Heart right ventricle (tissue), 16 donors: ENCODE results near the gene FOSB. TPM values are rescaled to one million over a fixed set of nuclear protein-coding genes. Genes with fewer than 3 reads are reported as not detected.

Source experiments
- ATAC-seq, 8 donors: fragments of 200-7000 bp; cut with Tn5 transposase; one replicate each; pipeline ENCODE4 v1.9.1; 2020; ENCODE audit warnings: mild to moderate bottlenecking in 8 of 8, moderate library complexity in 8 of 8, moderate number of reproducible peaks in 1 of 8
- DNase-seq, 2 donors: peaks; one replicate each; pipeline ENCODE4 v3.0.0-alpha.2; 2020
- H3K27ac ChIP-seq, 10 donors: fragments of 200-600 bp; sonication (generic) in 2 of 10; one replicate each; pipeline versions ENCODE4 v1.5.0 to v1.8.0; 2020 to 2022; ENCODE audit warnings: mild to moderate bottlenecking in 3 of 10
- H3K27me3 ChIP-seq, 7 donors: fragments of 200-600 bp; one replicate each; pipeline ENCODE4 v1.8.0; 2021 to 2022; ENCODE audit warnings: mild to moderate bottlenecking in 2 of 7
- H3K36me3 ChIP-seq, 9 donors: fragments of 200-600 bp; sonication (generic) in 1 of 9; one replicate each; pipeline versions ENCODE4 v1.5.0 to v1.8.0; 2020 to 2022; ENCODE audit warnings: mild to moderate bottlenecking in 2 of 9
- H3K4me1 ChIP-seq, 9 donors: fragments of 200-600 bp; sonication (generic) in 1 of 9; one replicate each; pipeline versions ENCODE4 v1.5.0 to v1.8.0; 2020 to 2022; ENCODE audit warnings: mild to moderate bottlenecking in 4 of 9
- H3K4me3 ChIP-seq, 10 donors: fragments of 200-600 bp; sonication (generic) in 2 of 10; one replicate each; pipeline versions ENCODE4 v1.5.0 to v1.8.0; 2020 to 2022; ENCODE audit warnings: mild to moderate bottlenecking in 7 of 10, moderate library complexity in 2 of 10
- H3K9me3 ChIP-seq, 11 donors: fragments of 200-600 bp in 10 of 11; sonication (generic) in 2 of 11; one replicate each; pipeline versions ENCODE4 v1.5.0 to v1.8.0; 2013 to 2022; ENCODE audit warnings: mild to moderate bottlenecking in 2 of 11, control low read depth in 1 of 11, moderate library complexity in 1 of 11
- CTCF ChIP-seq, 9 donors: fragments of 200-600 bp; sonication (generic) in 2 of 9; IDR thresholded peaks; one replicate each; pipeline versions ENCODE4 v1.5.0 to v1.8.0; 2021 to 2022; ENCODE audit warnings: antibody characterized with exemption in 9 of 9, mild to moderate bottlenecking in 5 of 9, moderate library complexity in 1 of 9
- WGBS, 2 donors: extraction: QIAGEN DNeasy Blood & Tissue Kit; methylation state at CpG; one replicate each; pipeline ENCODE4 v1.1.7; 2013; ENCODE audit warnings: inconsistent platforms in 1 of 2; 5-methylcytosine and 5-hydroxymethylcytosine counted together
- intact Hi-C, 10 donors: fragments of 100-400 bp; cut with DNase I; formaldehyde crosslinking; loops; one replicate each; pipeline versions ENCODE4 v1.11.1 to v1.14.2; 2022
- polyA plus RNA-seq, 2 donors: library from polyadenylated mRNA; stranded (reverse); fragments of 200-250 nt; gene quantifications; one replicate each; pipeline ENCODE4 v1.2.3, GENCODE V29; 2013
- total RNA-seq, 10 donors: library from RNA; stranded (reverse); fragmentation: NEBNext Ultra II Directional in 3 of 10; extraction: Animal tissue kit (Norgen Biotek cat#: 25700) in 3 of 10; gene quantifications; one replicate each; pipeline versions ENCODE4 v1.2.1 to v1.2.4, GENCODE V29; 2021 to 2023
- donor health status: Arrhythmogenic right ventricular cardiomyopathy.
- donor health status: ischemic (EF 13 %, LVEDD 7.1; RV severe dilation, severe dysfunction).
- donor health status: healthy with polysubstance abuse.
- donor health status: DM: no; HTN: yes; CAD: no.
- donor health status: DM: no; HTN: no; CAD: no.
- donor health status: ischemic (EF 25% LVEDD 6.9; RV normal size, moderate dysfunction).
- donor health status: ischemic (EF 25% LVEDD 5.7; RV mildly dilated, moderate dysfunction).
- donor health status: healthy.
- donor health status: DM: yes; HTN: yes; CAD: no.
- donor health status: Ischemic cardiomyopathy.
- donor health status: ischemic (EF 35%, LVEDD 5.7; RV mildly dilated, moderate dysfunction).
- donor health status: nonischemic (EF 11% LVEDD 7.7; RV severe dilation, severe dysfunction).
- donor health status: DM: yes; HTN: yes; CAD: no.
- donor health status: PGD.
- donor health status: ischemic (EF 29% LVEDD 5.4; RV normal size, mild dysfunction).
- donor health status: nonischemic (EF 23%, LVEDD 6.1; RV moderate dilation, normal function).

Gene FOSB
- total and polyA plus RNA-seq, 12 donors = 0.39 to 54.5 (median 4.8) TPM

DNA sequence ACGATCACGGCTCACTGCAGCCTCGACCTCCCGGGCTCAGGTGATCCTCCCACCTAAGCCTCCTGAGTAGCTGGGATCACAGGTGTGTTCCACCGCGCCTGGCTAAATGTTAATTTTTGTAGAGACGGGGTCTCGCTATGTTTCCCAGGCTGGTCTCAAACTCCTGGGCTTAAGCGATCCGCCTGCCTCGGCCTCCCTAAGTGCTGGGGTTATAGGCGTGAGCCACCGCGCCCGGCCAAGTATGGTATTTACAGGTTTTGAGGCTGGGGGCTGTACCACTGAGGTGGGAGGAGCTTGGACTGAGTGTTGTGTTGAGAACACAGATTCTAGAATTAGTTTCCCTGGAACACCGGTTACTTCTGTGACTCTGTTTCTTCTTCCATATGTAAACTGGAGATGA is 30.0 kb downstream of the FOSB start:
- intact Hi-C loops = loop anchor here in 3 of 10 donors (10.0 kb wide), 1 partner anchor 147 kb away; no protein-coding TSS in a partner anchor
- Histone ChIP-seq H3K4me3 (no peak overlapping the region), H3K4me1 (peaks cover 10 to 68% (median 43%) of the 10 kb centered on the region in 9 donors), H3K27me3 (peaks cover 0 to 50% (median 24%) of the 10 kb centered on the region in 7 donors), H3K9me3 (no peaks in the 10 kb centered on the region), H3K27ac (no peak overlapping the region), H3K36me3 (no peaks in the 10 kb centered on the region)
- WGBS, 2 donors = 29 to 34% methylated on average over 16 of the region's 16 CpGs
- TF ChIP-seq CTCF (IDR thresholded peaks at IDR 0.05) = no peak
- ATAC-seq = no peak
- no peak for DNase-seq

- Histone ChIP-seq H3K36me3 (no peaks in the 10 kb centered on the region), H3K4me3 (peak within 1 kb of the TSS in 9 of 10 donors; percentile 19 to 86 (median 72)), H3K4me1 (peaks cover 6 to 65% (median 37%) of the 10 kb centered on the region in 9 donors), H3K9me3 (no peaks in the 10 kb centered on the region), H3K27ac (peak within 1 kb of the TSS in 2 of 10 donors; percentile 41 to 60), H3K27me3 (peaks cover 0 to 44% (median 24%) of the 10 kb centered on the region in 7 donors)
- TF ChIP-seq CTCF (IDR thresholded peaks at IDR 0.05) = peak in 4 of 9 donors; percentile 21 to 36 (median 28)
- peak in 1 of 8 donors; percentile 4 for ATAC-seq
- no peak for DNase-seq
- 2% methylated on average over 76 to 89 of the region's 89 CpGs for WGBS, 2 donors
- intact Hi-C loops = loop anchor here in 3 of 10 donors (10.0 kb wide), 1 partner anchor 146 kb away; no protein-coding TSS in a partner anchor
Observed at GRCh38 chr19:45498411-45499195, 30.8 kb downstream of the FOSB start, which contains the start of gene PPM1N. Gene PPM1N, plus strand, starts transcription at chr19:45498443. Its CDS starts 30 bp downstream, at chr19:45498473.

DNA sequence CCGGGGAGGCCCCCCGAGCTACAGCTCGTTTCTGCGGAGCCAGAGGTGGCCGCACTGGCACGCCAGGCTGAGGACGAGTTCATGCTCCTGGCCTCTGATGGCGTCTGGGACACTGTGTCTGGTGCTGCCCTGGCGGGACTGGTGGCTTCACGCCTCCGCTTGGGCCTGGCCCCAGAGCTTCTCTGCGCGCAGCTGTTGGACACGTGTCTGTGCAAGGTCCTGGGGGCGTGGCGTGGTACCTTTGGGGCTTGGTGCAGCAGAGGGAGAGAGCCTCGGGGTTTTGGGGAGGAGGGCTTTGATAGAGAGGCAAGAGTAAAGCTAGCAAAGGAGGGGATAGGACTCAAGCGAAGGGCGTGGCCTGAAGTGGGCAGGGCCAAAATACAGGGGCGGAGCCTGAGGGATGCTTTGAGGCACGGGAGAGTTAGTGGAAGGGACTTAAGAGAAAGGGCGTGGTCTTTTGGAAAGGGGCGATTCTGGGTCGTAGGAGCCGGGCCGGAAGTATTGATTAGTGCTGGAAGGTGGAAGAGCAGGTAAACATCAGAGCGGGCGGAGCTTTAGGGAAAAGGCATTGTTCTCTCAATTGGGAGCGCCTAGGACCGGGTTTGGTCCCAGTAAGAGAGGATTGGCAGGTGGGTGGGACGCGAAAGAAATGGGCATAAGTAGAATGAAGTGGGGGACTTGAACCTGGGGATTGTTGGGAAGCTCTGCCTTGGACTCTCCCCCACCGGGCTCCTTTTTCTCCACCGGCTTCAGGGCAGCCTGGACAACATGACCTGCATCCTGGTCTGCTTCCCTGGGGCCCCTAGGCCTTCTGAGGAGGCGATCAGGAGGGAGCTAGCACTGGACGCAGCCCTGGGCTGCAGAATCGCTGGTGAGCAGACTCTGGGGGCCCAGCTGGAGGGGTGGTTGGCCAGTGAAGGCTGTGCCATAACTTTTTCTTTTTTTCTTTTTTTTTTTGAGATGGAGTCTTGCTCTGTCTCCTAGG is 31.7 kb downstream of the FOSB start:
- WGBS, 2 donors = 7 to 11% methylated on average over 37 of the region's 37 CpGs
- peak overlapping the region in 1 of 10 donors; percentile 44 for H3K27ac ChIP-seq
- intact Hi-C loops = loop anchor here in 3 of 10 donors (10.0 kb wide), 1 partner anchor 145 kb away; no protein-coding TSS in a partner anchor

More for the DNA sequence above, 31.7 kb downstream of the FOSB start:
- ATAC-seq (peak in 2 of 8 donors; percentile 2 to 29), DNase-seq (peak in 1 of 2 donors; percentile 45)
- H3K4me3 ChIP-seq = peak overlapping the region in 7 of 10 donors; percentile 2 to 43 (median 18)
- H3K9me3 ChIP-seq = no peaks in the 10 kb centered on the region
- H3K27me3 ChIP-seq = peaks cover 0 to 44% (median 24%) of the 10 kb centered on the region in 7 donors
- peaks cover 4 to 62% (median 34%) of the 10 kb centered on the region in 9 donors for H3K4me1 ChIP-seq
- no peak for TF ChIP-seq CTCF (IDR thresholded peaks at IDR 0.05)
- H3K36me3 ChIP-seq = no peaks in the 10 kb centered on the region
